H1 (cell line): ENCODE measurements around the gene KRT12. TPM values are rescaled to one million over a fixed set of nuclear protein-coding genes. Genes with fewer than 3 reads are reported as not detected.

Experiments
- CTCF ChIA-PET: fragments of 300-600 bp; sonication (Branson Sonifier 250); formaldehyde crosslinking; loops from one replicate; lab custom pipeline; 2021; ENCODE audit not compliant: partially characterized antibody; lab: Charles Lee
- POLR2A ChIA-PET: fragments of 300-600 bp; sonication (Branson Sonifier 250); formaldehyde crosslinking; loops from one replicate; lab custom pipeline; 2021; ENCODE audit warnings: inconsistent platforms; ENCODE audit not compliant: partially characterized antibody; lab: Charles Lee
- DNase-seq, 2 experiments: peaks; one replicate each; pipeline versions ENCODE4 v3.0.0 to v3.0.0-alpha.2; 2010 to 2022; ENCODE audit warnings: low spot score in 2 of 2, low read depth in 1 of 2, mixed read lengths in 1 of 2
- FAIRE-seq: peaks from 2 replicates; lab custom pipeline; 2011; peaks lifted over from hg19 to GRCh38; lab: Jason Lieb, UNC
- H2AFZ ChIP-seq: 2 replicates; pipeline ENCODE4 v1.8.1; 2012; ENCODE audit warnings: low read length, inconsistent platforms
- H2AK5ac ChIP-seq: 2 replicates; pipeline ENCODE4 v1.6.1; 2013; ENCODE audit warnings: low read depth, low read length
- H2BK120ac ChIP-seq: replicated peaks from 2 replicates; pipeline ENCODE3; 2013; ENCODE audit warnings: low read depth, low read length, inconsistent platforms
- H2BK12ac ChIP-seq: 2 replicates; pipeline ENCODE4 v1.6.1; 2013; ENCODE audit warnings: low read depth, low read length
- H2BK15ac ChIP-seq: 2 replicates; pipeline ENCODE4 v1.6.1; 2013; ENCODE audit warnings: low read length
- H2BK20ac ChIP-seq: 2 replicates; pipeline ENCODE4 v1.6.1; 2013; ENCODE audit warnings: low read length
- H2BK5ac ChIP-seq: 2 replicates; pipeline ENCODE4 v1.6.1; 2013; ENCODE audit warnings: low read depth, low read length
- H3K14ac ChIP-seq: 2 replicates; pipeline ENCODE4 v1.6.1; 2013; ENCODE audit warnings: inconsistent platforms; ENCODE audit not compliant: insufficient read length
- H3K18ac ChIP-seq: 2 replicates; pipeline ENCODE4 v1.6.1; 2013; ENCODE audit warnings: low read length; ENCODE audit errors: extremely low read depth
- H3K23ac ChIP-seq: 2 replicates; pipeline ENCODE4 v1.6.1; 2013; ENCODE audit warnings: inconsistent platforms; ENCODE audit not compliant: insufficient read length
- H3K23me2 ChIP-seq: 2 replicates; pipeline ENCODE4 v1.6.1; 2013; ENCODE audit warnings: low read depth, low read length
- H3K27ac ChIP-seq: 2 replicates; pipeline ENCODE4 v1.6.1; 2011; ENCODE audit warnings: low read depth, low read length, inconsistent platforms
- H3K27me3 ChIP-seq, 4 experiments: replicated peaks in 1 of 4; 1 replicate in 1 of 4; 2 replicates in 3 of 4; pipeline versions ENCODE4 v1.6.1 to v1.8.1; 2011 to 2013; ENCODE audit warnings: low read length in 3 of 4, mild to moderate bottlenecking in 3 of 4, inconsistent platforms in 2 of 4, mixed read lengths in 2 of 4, moderate library complexity in 1 of 4; ENCODE audit not compliant: control insufficient read depth in 3 of 4, insufficient read depth in 3 of 4; ENCODE audit errors: extremely low read depth in 1 of 4
- H3K36me3 ChIP-seq, 4 experiments: 2 replicates each; pipeline versions ENCODE4 v1.6.1 to v1.8.1; 2011 to 2013; ENCODE audit warnings: mild to moderate bottlenecking in 4 of 4, low read length in 3 of 4, moderate library complexity in 2 of 4, control low read depth in 1 of 4, inconsistent platforms in 1 of 4; ENCODE audit not compliant: insufficient read depth in 4 of 4, control insufficient read depth in 2 of 4
- H3K4ac ChIP-seq: replicated peaks from 2 replicates; pipeline ENCODE3; 2013; ENCODE audit warnings: low read length, low read depth, mixed read lengths, inconsistent platforms; ENCODE audit not compliant: insufficient read length
- H3K4me1 ChIP-seq, 4 experiments: replicated peaks in 1 of 4; 1 replicate in 1 of 4; 2 replicates in 3 of 4; pipeline versions ENCODE4 v1.6.1 to v1.8.1; 2011 to 2013; ENCODE audit warnings: low read length in 3 of 4, inconsistent platforms in 2 of 4, mixed read lengths in 1 of 4; ENCODE audit not compliant: insufficient read depth in 4 of 4, control insufficient read depth in 3 of 4
- H3K4me2 ChIP-seq, 2 experiments: 2 replicates each; pipeline versions ENCODE4 v1.6.1 to v1.8.1; 2011 to 2013; ENCODE audit warnings: low read depth in 2 of 2, low read length in 2 of 2, control low read depth in 1 of 2, inconsistent platforms in 1 of 2, mild to moderate bottlenecking in 1 of 2; ENCODE audit not compliant: insufficient read depth in 1 of 2
- H3K4me3 ChIP-seq, 4 experiments: fragments of 200-600, 300-600 bp in 1 of 4; sonication (generic), shearing (Covaris generic), sonication (Bioruptor Twin) in 1 of 4; 2 replicates each; pipeline versions ENCODE4 v1.5.1 to v1.8.1; 2011 to 2016; ENCODE audit warnings: low read length in 4 of 4, low read depth in 3 of 4, control low read depth in 2 of 4, inconsistent platforms in 2 of 4, mild to moderate bottlenecking in 2 of 4, mixed read lengths in 1 of 4, moderate library complexity in 1 of 4; ENCODE audit not compliant: insufficient read depth in 2 of 4; ENCODE audit errors: extremely low read depth in 1 of 4
- H3K56ac ChIP-seq: replicated peaks from 2 replicates; pipeline ENCODE3; 2013; ENCODE audit warnings: low read depth, mild to moderate bottlenecking, mixed read lengths, low read length, inconsistent platforms; ENCODE audit not compliant: insufficient read length
- H3K79me1 ChIP-seq: 2 replicates; pipeline ENCODE4 v1.6.1; 2013; ENCODE audit warnings: low read depth, low read length, control low read depth
- H3K79me2 ChIP-seq, 2 experiments: 2 replicates each; pipeline versions ENCODE4 v1.6.1 to v1.8.1; 2012 to 2013; ENCODE audit warnings: low read length in 2 of 2, mild to moderate bottlenecking in 2 of 2, inconsistent platforms in 1 of 2; ENCODE audit not compliant: insufficient read depth in 2 of 2, control insufficient read depth in 1 of 2
- H3K9ac ChIP-seq, 4 experiments: replicated peaks in 1 of 4; 1 replicate in 1 of 4; 2 replicates in 3 of 4; pipeline versions ENCODE4 v1.6.1 to v1.8.1; 2011 to 2013; ENCODE audit warnings: low read depth in 3 of 4, low read length in 3 of 4, control low read depth in 2 of 4, mild to moderate bottlenecking in 2 of 4, moderate library complexity in 2 of 4, inconsistent platforms in 1 of 4; ENCODE audit errors: extremely low read depth in 1 of 4
- H3K9me3 ChIP-seq, 2 experiments: 2 replicates each; pipeline versions ENCODE4 v1.6.1 to v1.8.1; 2012 to 2013; ENCODE audit warnings: mild to moderate bottlenecking in 2 of 2, moderate library complexity in 2 of 2, control low read depth in 1 of 2, inconsistent platforms in 1 of 2, low read depth in 1 of 2, low read length in 1 of 2, mixed read lengths in 1 of 2; ENCODE audit not compliant: insufficient read depth in 2 of 2
- H4K20me1 ChIP-seq, 2 experiments: replicated peaks in 1 of 2; 2 replicates each; pipeline versions ENCODE3 to v1.8.1; 2011 to 2013; ENCODE audit warnings: inconsistent platforms in 2 of 2, low read length in 2 of 2, mild to moderate bottlenecking in 1 of 2; ENCODE audit not compliant: insufficient read depth in 2 of 2, control insufficient read depth in 1 of 2
- H4K5ac ChIP-seq: 2 replicates; pipeline ENCODE4 v1.6.1; 2013; ENCODE audit warnings: low read length, low read depth, mixed read lengths, inconsistent platforms; ENCODE audit not compliant: insufficient read length
- H4K8ac ChIP-seq: 2 replicates; pipeline ENCODE4 v1.8.0; 2013; ENCODE audit warnings: mild to moderate bottlenecking, moderate library complexity, low read length, inconsistent platforms; ENCODE audit not compliant: insufficient read depth; ENCODE audit errors: extremely low read depth
- H4K91ac ChIP-seq: replicated peaks from 2 replicates; pipeline ENCODE3; 2013; ENCODE audit warnings: low read length, mixed read lengths, inconsistent platforms; ENCODE audit not compliant: insufficient read length
- WGBS, 2 experiments: shearing (Covaris generic) in 1 of 2; methylation state at CpG; one replicate each; pipeline versions ENCODE4 v1.1.6 to v1.1.7; 2013 to 2015; ENCODE audit warnings: low lambda C conversion rate in 2 of 2, mixed read lengths in 2 of 2, inconsistent platforms in 1 of 2, low coverage in 1 of 2, missing lambda C conversion rate in 1 of 2; ENCODE audit not compliant: insufficient replicate concordance in 2 of 2, insufficient coverage in 1 of 2, insufficient read length in 1 of 2; ENCODE audit errors: extremely low coverage in 1 of 2, missing lambda C conversion rate in 1 of 2; 5-methylcytosine and 5-hydroxymethylcytosine counted together
- polyA plus RNA-seq, 7 experiments: library from polyadenylated mRNA; depleted of rRNA in 3 of 7; stranded (reverse) in 5 of 7; unstranded in 2 of 7; fragments of >200 nt in 5 of 7; fragments of 200-250 nt in 2 of 7; gene quantifications; 1 replicate in 5 of 7; 2 replicates in 1 of 7; 4 replicates in 1 of 7; pipeline versions ENCODE4 v1.2.1 to v1.2.3, GENCODE V29; 2011 to 2013; ENCODE audit warnings: missing spikeins in 2 of 7, mixed read lengths in 2 of 7
- total RNA-seq: library from RNA; stranded (reverse); fragmentation: NEBNext Ultra II Directional; extraction: Animal tissue kit (Norgen Biotek cat#: 25700); gene quantifications from 2 replicates; pipeline ENCODE4 v1.2.1, GENCODE V29; 2021

KRT12 gene
- total and polyA plus RNA-seq, 2 of the 8 experiments (the other 6 are each of a cell fraction or from before 2014, with no cell fraction given): not detected

- H3K56ac ChIP-seq: no peak overlapping the region
- no peak overlapping the region for H2AFZ ChIP-seq
- ChIA-PET POLR2A (interaction anchor here (0.8 kb wide), 1 partner anchor 471 kb away, joined by 3 read pairs; no protein-coding TSS in a partner anchor), CTCF (interaction anchor here (0.6 to 6.6 kb wide), 15 partner anchors 9 to 833 kb away, joined by 3 to 42 read pairs (median 3); partner anchors contain the start of gene KRT12)
- H3K18ac ChIP-seq: no peak overlapping the region; the same call in 1 of the 2 replicates
- no peak overlapping the region for H3K14ac ChIP-seq
- no peaks in the 10 kb centered on the region; a peak in 1 of 7 replicates for H3K27me3 ChIP-seq
- no peaks in the 10 kb centered on the region; a peak in 1 of 4 replicates for H3K9me3 ChIP-seq
- no peak overlapping the region for H2AK5ac ChIP-seq
- no peaks in the 10 kb centered on the region for H3K36me3 ChIP-seq
- H3K23me2 ChIP-seq: no peaks in the 10 kb centered on the region
- H3K4me1 ChIP-seq: peaks cover 0 to 5% (median 2%) of the 10 kb centered on the region in 4 experiments; a peak in 3 of 7 replicates
- H2BK20ac ChIP-seq: no peak overlapping the region
- no peak for FAIRE-seq
- H3K4ac ChIP-seq: no peak overlapping the region
- H3K4me3 ChIP-seq: no peak overlapping the region
- H3K79me2 ChIP-seq: no peaks in the 10 kb centered on the region
- H3K79me1 ChIP-seq: no peaks in the 10 kb centered on the region
- no peak overlapping the region for H2BK120ac ChIP-seq
- no peak overlapping the region for H4K8ac ChIP-seq
- no peak overlapping the region for H3K4me2 ChIP-seq
- no peak overlapping the region for H4K91ac ChIP-seq
- H3K23ac ChIP-seq: no peak overlapping the region
- no peak overlapping the region for H2BK5ac ChIP-seq
- H2BK12ac ChIP-seq: no peak overlapping the region
- DNase-seq: no peak
- H3K9ac ChIP-seq: no peak overlapping the region
- 84% methylated on average over 5 of the region's 5 CpGs; no CpG with 5 or more reads in 1 of the 2 experiments for WGBS, 2 experiments
- H4K5ac ChIP-seq: no peak overlapping the region
- H4K20me1 ChIP-seq: no peaks in the 10 kb centered on the region
- H2BK15ac ChIP-seq: no peak overlapping the region
- no peak overlapping the region for H3K27ac ChIP-seq
These were observed 9.5 kb downstream of the KRT12 start for GRCh38 chr17:40857535-40857934.
